Thyroid gland (tissue), 4 donors: ENCODE measurements around the gene VEPH1. TPM values are rescaled to one million over a fixed set of nuclear protein-coding genes. Genes with fewer than 3 reads are reported as not detected.

Experiments used
- DNase-seq, 2 donors: peaks; one replicate each; pipeline ENCODE4 v3.0.0-alpha.2; 2019
- H3K27ac ChIP-seq, 3 donors: fragments of 200-600 bp; sonication (generic); 1 replicate in 2 of 3; 2 replicates in 1 of 3; pipeline ENCODE4 v1.5.1; 2016 to 2019; ENCODE audit warnings: mild to moderate bottlenecking in 1 of 3, moderate library complexity in 1 of 3
- H3K27me3 ChIP-seq: fragments of 200-600 bp; sonication (generic); one replicate; pipeline ENCODE4 v1.5.1; 2019
- H3K36me3 ChIP-seq, 2 donors: fragments of 200-600 bp; sonication (generic); one replicate each; pipeline ENCODE4 v1.5.1; 2016 to 2019
- H3K4me1 ChIP-seq, 2 donors: fragments of 200-600 bp; sonication (generic); one replicate each; pipeline ENCODE4 v1.5.1; 2017 to 2019
- H3K4me3 ChIP-seq, 3 donors: fragments of 200-600 bp; sonication (generic); replicated peaks in 1 of 3; 1 replicate in 2 of 3; 2 replicates in 1 of 3; pipeline ENCODE4 v1.5.1; 2016; ENCODE audit warnings: mild to moderate bottlenecking in 1 of 3
- H3K9me3 ChIP-seq: fragments of 200-600 bp; sonication (generic); one replicate; pipeline ENCODE4 v1.5.1; 2017
- POLR2A ChIP-seq, 2 donors: fragments of 450-650 bp; IDR thresholded peaks; one replicate each; pipeline ENCODE4 v1.6.1; 2017; ENCODE audit warnings: antibody characterized with exemption in 2 of 2, mild to moderate bottlenecking in 2 of 2, moderate library complexity in 1 of 2
- WGBS, 2 donors: methylation state at CpG; one replicate each; pipeline ENCODE4 v1.1.5; 2017; 5-methylcytosine and 5-hydroxymethylcytosine counted together
- intact Hi-C: fragments of 100-400 bp; cut with DNase I; formaldehyde crosslinking; loops from one replicate; pipeline ENCODE4 v1.15.1; 2023
- total RNA-seq, 4 donors: library from RNA; depleted of rRNA; stranded (reverse); fragments of >200 nt; gene quantifications; one replicate each; pipeline ENCODE4 v1.2.3, GENCODE V29; 2016
- TF ChIP-seq, protein P1 (sequence below), 6 experiments: fragments of 200-600 bp in 3 of 6; fragments of 450-650 bp in 3 of 6; sonication (generic) in 3 of 6; IDR thresholded peaks; one replicate each; pipeline ENCODE4 v1.5.1; 2016 to 2019; ENCODE audit warnings: antibody characterized with exemption in 6 of 6, mild to moderate bottlenecking in 2 of 6, inconsistent platforms in 1 of 6, moderate library complexity in 1 of 6

Gene VEPH1
- total RNA-seq, 4 donors from 2014 or later: 1.7 to 12.0 (median 5.0) TPM

DNA sequence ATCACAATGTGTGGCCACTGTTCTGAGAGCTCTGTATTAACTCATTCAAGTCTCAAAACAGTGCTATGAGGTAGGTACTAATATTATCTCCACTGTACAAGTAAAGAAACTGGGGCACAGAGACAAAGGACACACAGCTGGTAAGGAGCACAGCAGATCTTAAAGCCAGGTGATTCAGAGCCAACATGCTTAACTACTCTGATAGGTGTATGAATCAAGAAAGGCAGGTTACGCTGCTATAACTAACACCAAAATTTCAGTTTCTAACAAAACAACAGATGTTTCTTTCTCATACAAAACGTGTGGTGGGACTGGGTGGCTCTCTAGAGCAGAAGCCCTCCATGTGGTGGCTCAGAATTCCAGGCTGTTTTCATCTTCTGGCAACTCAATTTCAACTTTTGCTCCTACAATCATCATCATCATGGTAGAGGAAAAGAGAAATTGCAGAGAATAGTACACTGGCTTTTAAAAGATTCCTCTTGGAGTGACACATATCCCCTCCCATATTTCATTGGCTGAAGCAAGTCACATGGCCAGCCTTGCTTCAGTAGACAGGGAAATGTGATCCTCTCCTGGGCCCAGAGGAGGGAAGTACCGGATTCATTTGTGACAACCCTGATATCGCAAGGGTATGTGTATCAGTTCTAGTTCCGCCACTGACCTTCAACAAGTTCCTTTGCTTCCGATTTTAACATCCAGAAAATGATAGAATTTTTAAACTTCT is 192.7 kb downstream of the VEPH1 start:
- H3K9me3 ChIP-seq: no peaks in the 10 kb centered on the region
- H3K27me3 ChIP-seq: no peaks in the 10 kb centered on the region
- WGBS, 2 donors: 87 to 91% methylated on average over 6 of the region's 6 CpGs
- intact Hi-C loops: no loop called here
- no peak for DNase-seq
- no peak overlapping the region for H3K27ac ChIP-seq
- no peaks in the 10 kb centered on the region for H3K36me3 ChIP-seq
- no peaks in the 10 kb centered on the region for H3K4me1 ChIP-seq
- TF ChIP-seq POLR2A (IDR thresholded peaks at IDR 0.05): no peak
- TF ChIP-seq, protein P1, sequence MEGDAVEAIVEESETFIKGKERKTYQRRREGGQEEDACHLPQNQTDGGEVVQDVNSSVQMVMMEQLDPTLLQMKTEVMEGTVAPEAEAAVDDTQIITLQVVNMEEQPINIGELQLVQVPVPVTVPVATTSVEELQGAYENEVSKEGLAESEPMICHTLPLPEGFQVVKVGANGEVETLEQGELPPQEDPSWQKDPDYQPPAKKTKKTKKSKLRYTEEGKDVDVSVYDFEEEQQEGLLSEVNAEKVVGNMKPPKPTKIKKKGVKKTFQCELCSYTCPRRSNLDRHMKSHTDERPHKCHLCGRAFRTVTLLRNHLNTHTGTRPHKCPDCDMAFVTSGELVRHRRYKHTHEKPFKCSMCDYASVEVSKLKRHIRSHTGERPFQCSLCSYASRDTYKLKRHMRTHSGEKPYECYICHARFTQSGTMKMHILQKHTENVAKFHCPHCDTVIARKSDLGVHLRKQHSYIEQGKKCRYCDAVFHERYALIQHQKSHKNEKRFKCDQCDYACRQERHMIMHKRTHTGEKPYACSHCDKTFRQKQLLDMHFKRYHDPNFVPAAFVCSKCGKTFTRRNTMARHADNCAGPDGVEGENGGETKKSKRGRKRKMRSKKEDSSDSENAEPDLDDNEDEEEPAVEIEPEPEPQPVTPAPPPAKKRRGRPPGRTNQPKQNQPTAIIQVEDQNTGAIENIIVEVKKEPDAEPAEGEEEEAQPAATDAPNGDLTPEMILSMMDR (IDR thresholded peaks at IDR 0.05): no peak
- no peak overlapping the region for H3K4me3 ChIP-seq

DNA sequence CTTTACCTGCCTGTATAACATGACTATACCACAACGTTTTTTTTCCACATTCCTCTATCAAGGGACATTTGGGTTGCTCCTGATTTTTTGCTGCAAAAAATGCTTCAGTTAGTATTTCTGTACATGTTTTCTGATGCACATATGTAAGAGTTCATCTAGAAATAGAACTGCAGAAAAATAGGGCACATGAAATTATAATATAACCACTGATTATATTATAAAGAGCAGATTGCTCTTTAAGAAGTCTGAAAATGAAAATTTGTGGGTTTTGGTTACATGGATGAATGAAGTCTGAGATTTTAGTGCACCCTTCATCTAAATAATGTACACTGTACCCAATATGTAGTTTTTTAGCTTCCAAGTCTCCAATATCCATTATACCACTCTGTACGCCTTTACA is 196.7 kb downstream of the VEPH1 start:
- H3K27me3 ChIP-seq: no peaks in the 10 kb centered on the region
- intact Hi-C loops: no loop called here
- 74 to 81% methylated on average over 2 of the region's 2 CpGs for WGBS, 2 donors
- no peak for DNase-seq
- no peak overlapping the region for H3K27ac ChIP-seq
- no peaks in the 10 kb centered on the region for H3K36me3 ChIP-seq
- H3K4me3 ChIP-seq: no peak overlapping the region
- TF ChIP-seq POLR2A (IDR thresholded peaks at IDR 0.05): no peak
- TF ChIP-seq, protein P1 (IDR thresholded peaks at IDR 0.05): no peak
- H3K9me3 ChIP-seq: no peaks in the 10 kb centered on the region
- no peaks in the 10 kb centered on the region for H3K4me1 ChIP-seq

DNA sequence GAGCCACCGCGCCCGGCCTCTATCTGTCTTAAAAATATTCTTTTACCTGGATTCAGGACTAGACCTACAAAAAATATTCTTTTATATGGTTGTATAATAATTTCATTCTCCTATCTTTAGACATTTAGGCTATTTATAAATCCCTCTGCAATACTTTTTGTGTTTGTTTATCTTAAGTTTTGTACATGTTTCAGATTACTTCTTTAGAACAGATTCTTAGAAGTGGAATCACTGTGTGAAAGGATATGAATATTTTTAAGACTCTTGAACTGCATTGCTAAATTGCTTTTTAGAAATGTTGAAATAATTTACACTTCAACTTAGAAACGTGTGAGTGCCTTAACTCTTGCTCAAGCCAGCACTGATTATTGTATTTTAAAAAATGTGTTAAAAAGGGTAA is 197.8 kb downstream of the VEPH1 start:
- TF ChIP-seq, protein P1 (IDR thresholded peaks at IDR 0.05): no peak
- no peak for TF ChIP-seq POLR2A (IDR thresholded peaks at IDR 0.05)
- 89 to 92% methylated on average over 4 of the region's 4 CpGs for WGBS, 2 donors

DNA sequence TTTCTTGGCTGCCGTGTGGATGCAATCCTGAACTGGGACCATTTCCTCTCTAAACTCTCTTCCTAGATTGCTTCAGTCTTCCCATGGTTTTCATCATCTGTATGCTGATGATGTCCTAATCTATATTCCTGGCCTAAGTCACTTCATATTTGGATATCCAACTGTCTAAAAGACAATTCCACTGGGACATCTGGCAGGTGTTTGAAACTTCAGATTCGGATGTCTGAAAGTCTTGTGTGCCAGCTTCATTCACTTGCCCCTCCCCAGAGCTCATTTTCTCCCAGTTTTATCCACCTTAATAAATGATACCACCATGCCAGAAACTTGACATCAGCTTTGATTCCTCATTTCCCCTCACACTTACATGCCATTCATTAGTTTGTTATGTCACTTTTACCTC is 201.5 kb downstream of the VEPH1 start:
- WGBS, 2 donors: 91 to 96% methylated on average over 2 of the region's 2 CpGs
- no peaks in the 10 kb centered on the region for H3K4me1 ChIP-seq
- no peaks in the 10 kb centered on the region for H3K9me3 ChIP-seq
- no peak overlapping the region for H3K4me3 ChIP-seq
- H3K27me3 ChIP-seq: no peaks in the 10 kb centered on the region
- no peaks in the 10 kb centered on the region for H3K36me3 ChIP-seq
- intact Hi-C loops: no loop called here
- no peak for DNase-seq
- TF ChIP-seq, protein P1 (IDR thresholded peaks at IDR 0.05): no peak
- TF ChIP-seq POLR2A (IDR thresholded peaks at IDR 0.05): no peak
- no peak overlapping the region for H3K27ac ChIP-seq

More for the DNA sequence above, 197.8 kb downstream of the VEPH1 start:
- no peak overlapping the region for H3K27ac ChIP-seq
- no peaks in the 10 kb centered on the region for H3K36me3 ChIP-seq
- H3K9me3 ChIP-seq: no peaks in the 10 kb centered on the region
- intact Hi-C loops: no loop called here
- H3K27me3 ChIP-seq: no peaks in the 10 kb centered on the region
- no peak overlapping the region for H3K4me3 ChIP-seq
- H3K4me1 ChIP-seq: no peaks in the 10 kb centered on the region
- DNase-seq: no peak

DNA sequence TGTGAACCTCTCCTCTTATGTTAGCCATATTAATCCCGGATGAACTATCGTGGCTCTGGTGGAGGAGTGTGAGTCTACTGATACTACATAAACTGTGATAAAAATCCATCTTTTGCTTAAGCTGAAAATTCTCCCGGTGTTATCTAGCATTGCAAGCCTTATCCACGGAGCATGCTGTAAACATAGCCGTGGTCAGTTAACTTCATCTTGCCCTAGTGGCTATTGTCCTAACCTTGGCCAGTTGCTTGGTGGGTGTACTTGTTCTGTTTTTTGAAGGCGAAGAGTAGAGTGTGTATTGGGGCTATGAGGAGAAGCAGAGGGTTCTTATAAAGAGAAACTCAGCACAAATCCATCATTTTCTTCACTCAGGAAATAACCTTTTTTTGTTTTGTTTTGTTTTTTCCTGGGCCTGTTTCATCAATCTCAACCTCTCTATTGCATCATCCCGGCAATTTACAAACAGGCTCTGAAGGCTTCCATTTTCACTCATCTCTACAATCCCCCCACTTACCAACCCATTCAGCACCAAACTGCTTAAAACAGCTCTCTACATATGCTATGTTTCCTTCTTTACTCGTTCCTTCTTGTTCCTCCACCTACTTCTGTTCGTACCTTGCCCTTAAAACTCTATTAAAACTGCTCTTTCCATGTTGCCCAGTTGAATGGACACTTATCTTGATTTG is 202.1 kb downstream of the VEPH1 start:
- WGBS, 2 donors: 82 to 83% methylated on average over 9 of the region's 9 CpGs
- intact Hi-C loops: no loop called here

More for the DNA sequence above, 202.1 kb downstream of the VEPH1 start:
- no peaks in the 10 kb centered on the region for H3K27me3 ChIP-seq
- H3K4me3 ChIP-seq: no peak overlapping the region
- no peaks in the 10 kb centered on the region for H3K4me1 ChIP-seq
- no peak for DNase-seq
- H3K27ac ChIP-seq: no peak overlapping the region
- TF ChIP-seq POLR2A (IDR thresholded peaks at IDR 0.05): no peak
- TF ChIP-seq, protein P1 (IDR thresholded peaks at IDR 0.05): no peak
- no peaks in the 10 kb centered on the region for H3K9me3 ChIP-seq
- H3K36me3 ChIP-seq: no peaks in the 10 kb centered on the region
